Ecto neural progenitor cell (in vitro differentiated cells): ENCODE measurements around the gene EYA3.

ENCODE experiments used
- DNase-seq: peaks from one replicate; pipeline ENCODE4 v3.0.0-alpha.2; 2018; ENCODE audit warnings: low spot score

The EYA3 gene

GRCh38 chr1:27967106-27967883, 121.1 kb downstream of the EYA3 start:
- no peak for DNase-seq

GRCh38 chr1:27966402-27967105, 121.9 kb downstream of the EYA3 start:
- DNase-seq, result no peak

- DNase-seq, result no peak
Observed at GRCh38 chr1:27963393-27963792, 125.0 kb downstream of the EYA3 start.

- no peak for DNase-seq
Observed at GRCh38 chr1:27961646-27962221, 126.7 kb downstream of the EYA3 start.

GRCh38 chr1:27960762-27961645, 127.4 kb downstream of the EYA3 start:
- DNase-seq, result no peak

GRCh38 chr1:27959792-27960603, 128.4 kb downstream of the EYA3 start, which contains the start of gene XKR8:
Gene XKR8, plus strand, starts transcription at chr1:27959973. Its CDS starts 97 bp downstream, at chr1:27960070.
- peak; percentile 93 for DNase-seq

GRCh38 chr1:27958513-27958912, 129.9 kb downstream of the EYA3 start:
- DNase-seq, result no peak

GRCh38 chr1:27957655-27958054, 130.8 kb downstream of the EYA3 start:
- no peak for DNase-seq

- DNase-seq, result no peak
Observed at GRCh38 chr1:27956761-27957160, 131.6 kb downstream of the EYA3 start.

GRCh38 chr1:27955076-27955475, 133.3 kb downstream of the EYA3 start:
- DNase-seq, result no peak

- no peak for DNase-seq
Observed at GRCh38 chr1:27954186-27954585, 134.2 kb downstream of the EYA3 start.

- DNase-seq, result no peak
Observed at GRCh38 chr1:27952147-27952546, 136.3 kb downstream of the EYA3 start.

- no peak for DNase-seq
Observed at GRCh38 chr1:27951396-27951795, 137.0 kb downstream of the EYA3 start.

- DNase-seq, result no peak
Observed at GRCh38 chr1:27949027-27949426, 139.4 kb downstream of the EYA3 start.

- DNase-seq, result no peak
Observed at GRCh38 chr1:27945020-27945419, 143.4 kb downstream of the EYA3 start.

- DNase-seq, result no peak
Observed at GRCh38 chr1:27941671-27942540, 146.5 kb downstream of the EYA3 start.

GRCh38 chr1:27940870-27941560, 147.4 kb downstream of the EYA3 start:
- DNase-seq, result no peak

GRCh38 chr1:27940297-27940696, 148.1 kb downstream of the EYA3 start:
- DNase-seq, result no peak

- DNase-seq, result no peak
Observed at GRCh38 chr1:27938488-27938887, 149.9 kb downstream of the EYA3 start.

GRCh38 chr1:27937524-27937836, 150.9 kb downstream of the EYA3 start:
- DNase-seq, result no peak
